GM12878 (cell line): ENCODE measurements around the gene EML1. TPM values are rescaled to one million over a fixed set of nuclear protein-coding genes. Genes with fewer than 3 reads are reported as not detected.

Experiments
- ATAC-seq: fragments of 200-7000 bp; cut with Tn5 transposase; 3 replicates; pipeline ENCODE4 v1.9.1; 2020; ENCODE audit warnings: mild to moderate bottlenecking, moderate library complexity
- BruUV-seq: library from RNA; stranded (reverse); fragments of 400-500 nt; replicated peaks from 2 replicates; lab custom pipeline; 2021; lab: Mats Ljungman, UMichigan
- CTCF ChIA-PET: fragments of 300-600 bp; sonication (Branson Sonifier 250); formaldehyde crosslinking; extraction: SDS; loops from one replicate; lab custom pipeline; 2021; ENCODE audit warnings: inconsistent platforms; lab: Yijun Ruan, JAX
- POLR2A ChIA-PET: fragments of 350-600 bp; formaldehyde crosslinking; extraction: SDS; loops from one replicate; lab custom pipeline; 2021; ENCODE audit warnings: inconsistent platforms; lab: Charles Lee
- RAD21 ChIA-PET: fragments of 300-600 bp; sonication (Branson Sonifier 250); formaldehyde crosslinking; loops from one replicate; lab custom pipeline; 2023; ENCODE audit warnings: antibody characterized with exemption; ENCODE audit not compliant: unreplicated experiment; lab: Charles Lee
- SMC1A ChIA-PET: fragments of 300-600 bp; sonication (Branson Sonifier 250); formaldehyde crosslinking; loops from one replicate; lab custom pipeline; 2023; ENCODE audit not compliant: unreplicated experiment, uncharacterized antibody; lab: Charles Lee
- DNase-seq: peaks from one replicate; pipeline ENCODE4 v3.0.0-alpha.2; 2011; ENCODE audit warnings: low read depth, low spot score
- FAIRE-seq: peaks from 3 replicates; lab custom pipeline; 2011; peaks lifted over from hg19 to GRCh38; lab: Jason Lieb, UNC
- H2AFZ ChIP-seq: 2 replicates; pipeline ENCODE4 v1.6.0; 2011; ENCODE audit warnings: low read depth, low read length, control low read depth; ENCODE audit not compliant: control insufficient read depth
- H3K27ac ChIP-seq: 2 replicates; pipeline ENCODE4 v1.5.1; 2011; ENCODE audit warnings: control low read depth; ENCODE audit not compliant: control insufficient read depth, insufficient read depth
- H3K27me3 ChIP-seq, 2 experiments: replicated peaks in 1 of 2; 2 replicates each; pipeline versions ENCODE4 v1.6.0 to v1.6.1; 2011; ENCODE audit warnings: low read length in 1 of 2; ENCODE audit not compliant: control insufficient read depth in 2 of 2, insufficient read depth in 2 of 2
- H3K36me3 ChIP-seq, 2 experiments: 2 replicates each; pipeline ENCODE4 v1.5.1; 2011; ENCODE audit warnings: low read length in 1 of 2; ENCODE audit not compliant: control insufficient read depth in 2 of 2, insufficient read depth in 2 of 2
- H3K4me1 ChIP-seq: 2 replicates; pipeline ENCODE4 v1.6.1; 2011; ENCODE audit warnings: mild to moderate bottlenecking, low read length, moderate library complexity, mixed read lengths; ENCODE audit not compliant: control insufficient read depth, insufficient read depth
- H3K4me2 ChIP-seq: 2 replicates; pipeline ENCODE4 v1.6.0; 2011; ENCODE audit warnings: control low read depth; ENCODE audit not compliant: control insufficient read depth, insufficient read depth
- H3K4me3 ChIP-seq: fragments of 200-600 bp; sonication (generic); 2 replicates; pipeline ENCODE4 v1.5.1; 2016
- H3K79me2 ChIP-seq: 2 replicates; pipeline ENCODE4 v1.6.0; 2011; ENCODE audit warnings: low read length; ENCODE audit not compliant: control insufficient read depth, insufficient read depth
- H3K9ac ChIP-seq: 2 replicates; pipeline ENCODE4 v1.8.0; 2011; ENCODE audit warnings: low read length, control low read depth, mixed read lengths; ENCODE audit not compliant: control insufficient read depth, insufficient read depth
- H3K9me3 ChIP-seq: replicated peaks from 3 replicates; pipeline ENCODE4 v1.5.1; 2011; ENCODE audit warnings: mild to moderate bottlenecking, low read length; ENCODE audit not compliant: control insufficient read depth, insufficient read depth
- H4K20me1 ChIP-seq: 2 replicates; pipeline ENCODE4 v1.6.0; 2011; ENCODE audit not compliant: control insufficient read depth, insufficient read depth
- EP300 ChIP-seq, 2 experiments: fragments of 150-350 bp in 1 of 2; IDR thresholded peaks; 2 replicates each; pipeline ENCODE4 v1.6.1; 2011 to 2012; ENCODE audit warnings: low read depth in 2 of 2, low read length in 2 of 2, borderline replicate concordance in 1 of 2, improper control_type of control experiment in 1 of 2, inconsistent platforms in 1 of 2; ENCODE audit not compliant: control insufficient read depth in 1 of 2
- FOXK2 ChIP-seq: fragments of 450-650 bp; IDR thresholded peaks from 2 replicates; pipeline ENCODE4 v1.6.1; 2017; ENCODE audit warnings: mild to moderate bottlenecking, moderate library complexity
- GATAD2B ChIP-seq: fragments of 450-650 bp; conservative IDR thresholded peaks from 2 replicates; pipeline ENCODE4 v1.6.1; 2017; ENCODE audit warnings: low read depth, mild to moderate bottlenecking, moderate library complexity
- HCFC1 ChIP-seq: fragments of 150-350 bp; IDR thresholded peaks from 2 replicates; pipeline ENCODE4 v1.6.1; 2014; ENCODE audit warnings: low read length
- MEF2B ChIP-seq: fragments of 450-650 bp; IDR thresholded peaks from 2 replicates; pipeline ENCODE4 v1.6.1; 2018; ENCODE audit warnings: mild to moderate bottlenecking, moderate library complexity; ENCODE audit not compliant: partially characterized antibody, poor library complexity, severe bottlenecking
- NFIC ChIP-seq: IDR thresholded peaks from 2 replicates; pipeline ENCODE4 v1.6.1; 2012; ENCODE audit warnings: low read depth, mild to moderate bottlenecking, inconsistent platforms, low read length, moderate library complexity
- NFXL1 ChIP-seq: fragments of 450-650 bp; IDR thresholded peaks from 2 replicates; pipeline ENCODE4 v1.6.1; 2017; ENCODE audit warnings: antibody characterized with exemption, mild to moderate bottlenecking, borderline replicate concordance
- NR2C2 ChIP-seq: IDR thresholded peaks from 2 replicates; pipeline ENCODE4 v1.6.1; 2011; ENCODE audit warnings: borderline replicate concordance, low read depth; ENCODE audit not compliant: control insufficient read depth, insufficient read length
- RAD21 ChIP-seq: IDR thresholded peaks from 2 replicates; pipeline ENCODE4 v1.6.1; 2011; ENCODE audit warnings: mild to moderate bottlenecking, low read depth, low read length, moderate library complexity; ENCODE audit not compliant: insufficient read depth
- RB1 ChIP-seq: fragments of 450-650 bp; formaldehyde crosslinking; IDR thresholded peaks from 2 replicates; pipeline ENCODE4 v1.6.1; 2017; ENCODE audit warnings: mild to moderate bottlenecking, borderline replicate concordance
- SPI1 ChIP-seq: IDR thresholded peaks from 2 replicates; pipeline ENCODE4 v1.6.1; 2011; ENCODE audit warnings: low read depth, mild to moderate bottlenecking, low read length, moderate library complexity, borderline replicate concordance; ENCODE audit not compliant: insufficient read depth
- SREBF1 ChIP-seq: IDR thresholded peaks from 2 replicates; pipeline ENCODE4 v1.6.1; 2012; ENCODE audit warnings: mild to moderate bottlenecking, low read length
- ZBED1 ChIP-seq: IDR thresholded peaks from 2 replicates; pipeline ENCODE4 v1.6.1; 2016; ENCODE audit warnings: borderline replicate concordance
- WGBS: methylation state at CpG from one replicate; pipeline ENCODE4 v1.1.6; 2016; ENCODE audit warnings: low lambda C conversion rate; ENCODE audit not compliant: insufficient replicate concordance, insufficient coverage; ENCODE audit errors: missing lambda C conversion rate; 5-methylcytosine and 5-hydroxymethylcytosine counted together
- in situ Hi-C: fragments of 300-500 bp; cut with MboI; formaldehyde crosslinking; loops from 9 replicates; pipeline ENCODE4 v1.14.3; 2018; ENCODE audit warnings: mixed read lengths
- intact Hi-C: fragments of 100-400 bp; cut with micrococcal nuclease; formaldehyde crosslinking; loops from one replicate; pipeline ENCODE4 v1.14.2; 2022; ENCODE audit not compliant: unreplicated experiment
- polyA plus RNA-seq, 11 experiments: library from polyadenylated mRNA; depleted of rRNA in 4 of 11; unstranded in 6 of 11; stranded (reverse) in 5 of 11; fragments of >200 nt; fragmentation: Nextera tagmentation in 4 of 11; fragmentation: Illumina TruSeq in 1 of 11; extraction: Ambion mirVana in 4 of 11; extraction: Trizol in 1 of 11; gene quantifications; 1 replicate in 1 of 11; 2 replicates in 10 of 11; pipeline versions ENCODE4 v1.2.1 to v1.2.3, GENCODE V29; 2011 to 2016; ENCODE audit warnings: inconsistent platforms in 2 of 11, missing spikeins in 2 of 11, low read depth in 1 of 11
- total RNA-seq, 4 experiments: library from RNA; depleted of rRNA in 3 of 4; stranded (reverse); fragments of >200 nt in 3 of 4; fragmentation: Illumina TruSeq in 1 of 4; extraction: Trizol in 1 of 4; gene quantifications; 2 replicates each; pipeline versions ENCODE4 v1.2.1 to v1.2.3, GENCODE V29; 2013 to 2021
- TF ChIP-seq, protein P1 (sequence below): fragments of 450-650 bp; IDR thresholded peaks from 2 replicates; pipeline ENCODE4 v1.6.1; 2018; ENCODE audit warnings: borderline replicate concordance, mild to moderate bottlenecking; ENCODE audit not compliant: partially characterized antibody
- TF ChIP-seq, protein P2 (sequence below): IDR thresholded peaks from 2 replicates; pipeline ENCODE4 v1.6.1; 2011; ENCODE audit warnings: borderline replicate concordance, low read depth, mild to moderate bottlenecking, moderate library complexity, low read length; ENCODE audit not compliant: insufficient read depth, poor library complexity, severe bottlenecking
- TF ChIP-seq, protein P3 (sequence below): fragments of 450-650 bp; conservative IDR thresholded peaks from 2 replicates; pipeline ENCODE4 v1.6.1; 2017; ENCODE audit warnings: mild to moderate bottlenecking, moderate library complexity

Gene EML1
- total and polyA plus RNA-seq, 10 of the 15 experiments (the other 5 are each of a cell fraction or from before 2014, with no cell fraction given), result 0.05 to 3.4 (median 0.11) TPM; not detected in 3

DNA sequence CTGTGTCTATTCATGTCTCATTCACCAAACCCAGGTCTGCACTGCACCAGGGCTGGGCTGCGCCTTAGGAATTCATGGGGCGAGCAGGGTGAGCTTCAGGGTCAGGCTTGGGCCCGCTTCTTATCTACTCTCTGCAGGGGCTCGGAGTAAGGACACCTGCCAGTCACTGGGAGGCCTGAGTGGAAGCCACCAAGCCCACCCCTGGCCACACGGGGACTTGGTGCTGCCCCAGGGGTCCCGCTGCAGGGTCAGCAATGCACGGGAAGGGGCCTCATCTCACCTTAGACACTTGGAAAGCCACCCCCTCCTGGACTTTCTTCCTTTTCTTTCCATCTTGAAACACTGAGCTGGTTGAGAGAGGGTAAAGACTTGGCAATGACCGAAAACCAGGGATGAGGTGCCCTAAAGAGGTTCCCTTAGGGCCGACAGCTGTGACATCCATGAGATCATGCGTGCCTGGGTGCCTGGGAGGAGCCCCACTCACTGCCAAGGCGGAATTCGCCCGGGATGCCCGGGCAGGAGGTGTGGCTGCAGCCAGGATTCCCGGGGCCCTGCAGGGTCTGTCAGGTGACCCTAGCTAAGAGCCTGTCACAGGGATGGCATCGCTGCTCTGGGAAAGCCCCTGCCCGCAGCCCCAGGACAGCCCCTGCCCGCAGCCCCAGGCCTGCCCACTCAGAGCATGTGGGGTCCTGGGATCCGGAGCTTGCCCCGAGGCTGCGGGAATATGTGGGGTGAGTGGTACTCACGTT lies 45.5 kb upstream of the EML1 start (continued):
- TF ChIP-seq SREBF1, result no peak

DNA sequence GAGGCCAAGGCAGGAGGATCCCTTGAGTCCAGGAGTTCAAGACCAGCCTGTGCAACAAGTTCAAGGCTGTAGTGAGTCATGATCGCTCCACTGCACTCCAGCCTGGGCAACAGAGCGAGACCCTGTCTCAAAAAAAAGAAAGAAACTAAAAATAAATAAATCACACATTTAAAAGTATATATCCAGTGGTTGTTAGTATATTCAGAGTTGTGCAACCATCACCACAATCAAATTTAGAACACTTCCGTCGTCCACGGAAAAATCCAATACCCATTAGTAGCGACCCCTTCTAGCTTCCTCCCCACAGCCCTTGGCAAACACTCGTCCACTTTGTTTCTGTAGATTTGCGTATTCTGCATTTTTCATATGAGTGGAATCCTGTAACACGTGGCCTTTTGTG lies 44.7 kb upstream of the EML1 start:
- no peak overlapping the region for H2AFZ ChIP-seq
- RAD21 ChIA-PET, result no interaction called here
- H4K20me1 ChIP-seq, result no peaks in the 10 kb centered on the region
- 13% methylated on average over 9 of the region's 9 CpGs for WGBS
- H3K9me3 ChIP-seq, result no peaks in the 10 kb centered on the region
- no peak overlapping the region for H3K9ac ChIP-seq
- intact Hi-C loops (no loop called here), in situ Hi-C loops (no loop called here)
- H3K79me2 ChIP-seq, result no peaks in the 10 kb centered on the region
- peaks cover 2 to 3% of the 10 kb centered on the region in 2 experiments; a peak in 2 of 4 replicates for H3K27me3 ChIP-seq
- CTCF ChIA-PET, result no interaction called here
- no peak for DNase-seq
- no peak for FAIRE-seq
- ATAC-seq, result no peak
- H3K4me1 ChIP-seq, result no peaks in the 10 kb centered on the region
- POLR2A ChIA-PET, result no interaction called here
- H3K27ac ChIP-seq, result no peak overlapping the region
- SMC1A ChIA-PET, result no interaction called here
- no TSS peak for BruUV-seq
- no peak overlapping the region for H3K4me3 ChIP-seq
- H3K36me3 ChIP-seq, result no peaks in the 10 kb centered on the region
- no peak overlapping the region for H3K4me2 ChIP-seq
- no peak for TF ChIP-seq ZBED1
- no peak for TF ChIP-seq HCFC1
- no peak for TF ChIP-seq MEF2B
- TF ChIP-seq RAD21, result no peak
- TF ChIP-seq EP300 (IDR thresholded peaks at IDR 0.05; ENCODE audit: borderline replicate concordance in 1 of 2, control insufficient read depth in 1 of 2, low read depth in 2 of 2, low read length in 2 of 2), result no peak
- TF ChIP-seq NR2C2, result no peak
- TF ChIP-seq FOXK2, result no peak
- TF ChIP-seq, protein P1, sequence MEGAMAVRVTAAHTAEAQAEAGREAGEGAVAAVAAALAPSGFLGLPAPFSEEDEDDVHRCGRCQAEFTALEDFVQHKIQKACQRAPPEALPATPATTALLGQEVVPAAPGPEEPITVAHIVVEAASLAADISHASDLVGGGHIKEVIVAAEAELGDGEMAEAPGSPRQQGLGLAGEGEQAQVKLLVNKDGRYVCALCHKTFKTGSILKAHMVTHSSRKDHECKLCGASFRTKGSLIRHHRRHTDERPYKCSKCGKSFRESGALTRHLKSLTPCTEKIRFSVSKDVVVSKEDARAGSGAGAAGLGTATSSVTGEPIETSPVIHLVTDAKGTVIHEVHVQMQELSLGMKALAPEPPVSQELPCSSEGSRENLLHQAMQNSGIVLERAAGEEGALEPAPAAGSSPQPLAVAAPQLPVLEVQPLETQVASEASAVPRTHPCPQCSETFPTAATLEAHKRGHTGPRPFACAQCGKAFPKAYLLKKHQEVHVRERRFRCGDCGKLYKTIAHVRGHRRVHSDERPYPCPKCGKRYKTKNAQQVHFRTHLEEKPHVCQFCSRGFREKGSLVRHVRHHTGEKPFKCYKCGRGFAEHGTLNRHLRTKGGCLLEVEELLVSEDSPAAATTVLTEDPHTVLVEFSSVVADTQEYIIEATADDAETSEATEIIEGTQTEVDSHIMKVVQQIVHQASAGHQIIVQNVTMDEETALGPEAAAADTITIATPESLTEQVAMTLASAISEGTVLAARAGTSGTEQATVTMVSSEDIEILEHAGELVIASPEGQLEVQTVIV, result no peak
- no peak for TF ChIP-seq NFXL1
- TF ChIP-seq, protein P2, sequence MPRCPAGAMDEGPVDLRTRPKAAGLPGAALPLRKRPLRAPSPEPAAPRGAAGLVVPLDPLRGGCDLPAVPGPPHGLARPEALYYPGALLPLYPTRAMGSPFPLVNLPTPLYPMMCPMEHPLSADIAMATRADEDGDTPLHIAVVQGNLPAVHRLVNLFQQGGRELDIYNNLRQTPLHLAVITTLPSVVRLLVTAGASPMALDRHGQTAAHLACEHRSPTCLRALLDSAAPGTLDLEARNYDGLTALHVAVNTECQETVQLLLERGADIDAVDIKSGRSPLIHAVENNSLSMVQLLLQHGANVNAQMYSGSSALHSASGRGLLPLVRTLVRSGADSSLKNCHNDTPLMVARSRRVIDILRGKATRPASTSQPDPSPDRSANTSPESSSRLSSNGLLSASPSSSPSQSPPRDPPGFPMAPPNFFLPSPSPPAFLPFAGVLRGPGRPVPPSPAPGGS, result no peak
- TF ChIP-seq SPI1, result no peak
- TF ChIP-seq, protein P3, sequence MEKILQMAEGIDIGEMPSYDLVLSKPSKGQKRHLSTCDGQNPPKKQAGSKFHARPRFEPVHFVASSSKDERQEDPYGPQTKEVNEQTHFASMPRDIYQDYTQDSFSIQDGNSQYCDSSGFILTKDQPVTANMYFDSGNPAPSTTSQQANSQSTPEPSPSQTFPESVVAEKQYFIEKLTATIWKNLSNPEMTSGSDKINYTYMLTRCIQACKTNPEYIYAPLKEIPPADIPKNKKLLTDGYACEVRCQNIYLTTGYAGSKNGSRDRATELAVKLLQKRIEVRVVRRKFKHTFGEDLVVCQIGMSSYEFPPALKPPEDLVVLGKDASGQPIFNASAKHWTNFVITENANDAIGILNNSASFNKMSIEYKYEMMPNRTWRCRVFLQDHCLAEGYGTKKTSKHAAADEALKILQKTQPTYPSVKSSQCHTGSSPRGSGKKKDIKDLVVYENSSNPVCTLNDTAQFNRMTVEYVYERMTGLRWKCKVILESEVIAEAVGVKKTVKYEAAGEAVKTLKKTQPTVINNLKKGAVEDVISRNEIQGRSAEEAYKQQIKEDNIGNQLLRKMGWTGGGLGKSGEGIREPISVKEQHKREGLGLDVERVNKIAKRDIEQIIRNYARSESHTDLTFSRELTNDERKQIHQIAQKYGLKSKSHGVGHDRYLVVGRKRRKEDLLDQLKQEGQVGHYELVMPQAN, result no peak
- no peak for TF ChIP-seq NFIC
- no peak for TF ChIP-seq GATAD2B
- no peak for TF ChIP-seq RB1
